GM19467 (cell line): ENCODE measurements around the gene IGSF9.

ENCODE experiments used
- ATAC-seq: cut with Tn5 transposase; IDR thresholded peaks from one replicate; pipeline ENCODE4 v1.9.1; 2021; ENCODE audit warnings: mild to moderate bottlenecking, moderate library complexity; ENCODE audit not compliant: unreplicated experiment

The IGSF9 gene

DNA sequence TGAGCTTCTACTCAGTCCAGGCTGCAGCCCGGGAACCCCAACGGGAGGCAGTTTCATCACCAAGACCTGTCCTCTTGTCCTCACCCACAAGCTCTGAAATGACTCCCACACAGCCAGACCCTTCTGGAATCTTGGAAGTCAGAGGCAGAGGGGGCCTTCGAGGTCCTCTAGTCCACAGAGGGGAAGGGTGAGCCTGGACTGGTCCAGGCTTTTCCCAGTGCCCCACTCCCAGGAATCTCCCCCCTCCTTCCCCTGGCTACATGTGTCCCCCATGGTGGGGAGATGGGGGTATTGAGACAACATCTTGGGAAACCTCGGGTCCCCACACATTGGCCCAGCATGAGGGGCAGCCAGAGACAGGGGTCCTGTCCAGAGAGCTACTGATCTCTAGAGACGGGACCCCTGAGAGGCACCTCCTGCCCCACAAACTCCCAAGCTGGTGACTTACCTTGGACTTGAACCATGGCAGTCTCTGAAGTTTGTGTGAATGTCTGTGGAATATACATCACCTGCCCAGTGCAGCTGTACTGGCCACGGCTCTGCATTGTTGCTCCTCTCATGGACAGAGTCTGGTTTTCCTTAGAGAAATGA is 28.0 kb upstream of the IGSF9 start:
- no peak for ATAC-seq

DNA sequence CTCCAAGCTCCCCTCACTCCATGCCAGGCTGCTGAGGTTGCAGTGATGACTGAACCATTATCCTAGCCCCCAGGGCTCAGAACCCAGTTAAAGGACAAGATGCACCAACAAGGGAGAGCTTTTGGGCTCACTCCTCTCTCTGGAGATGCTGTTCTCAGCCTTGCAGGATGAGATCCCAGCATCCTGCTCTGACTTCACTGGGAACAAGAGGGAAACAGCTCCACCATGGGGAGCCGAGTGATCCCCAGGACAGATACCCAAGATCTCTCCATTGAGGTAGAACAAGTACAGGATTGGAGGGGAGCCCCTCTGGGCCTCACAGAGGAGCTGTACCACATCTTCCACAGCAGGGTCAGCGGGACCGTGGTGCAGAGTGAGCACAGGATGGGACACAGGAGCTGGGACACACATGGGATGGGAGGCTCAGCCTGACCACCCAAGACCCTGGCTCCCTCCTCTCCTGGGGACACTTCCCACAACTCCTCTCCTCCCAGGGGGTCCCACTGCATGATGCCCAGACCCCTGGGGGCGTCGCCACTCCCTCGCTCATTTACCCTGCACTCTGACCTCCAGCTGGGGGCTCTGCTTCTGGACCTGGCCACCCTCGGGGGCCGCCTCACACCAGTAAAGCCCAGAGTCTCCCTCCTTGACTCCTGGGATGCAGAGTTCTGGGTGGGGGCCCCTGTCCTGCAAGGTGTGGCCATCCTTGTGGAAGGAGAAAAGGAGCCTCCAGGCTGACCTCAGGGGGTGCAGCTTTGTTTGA is 27.2 kb upstream of the IGSF9 start:
- no peak for ATAC-seq

DNA sequence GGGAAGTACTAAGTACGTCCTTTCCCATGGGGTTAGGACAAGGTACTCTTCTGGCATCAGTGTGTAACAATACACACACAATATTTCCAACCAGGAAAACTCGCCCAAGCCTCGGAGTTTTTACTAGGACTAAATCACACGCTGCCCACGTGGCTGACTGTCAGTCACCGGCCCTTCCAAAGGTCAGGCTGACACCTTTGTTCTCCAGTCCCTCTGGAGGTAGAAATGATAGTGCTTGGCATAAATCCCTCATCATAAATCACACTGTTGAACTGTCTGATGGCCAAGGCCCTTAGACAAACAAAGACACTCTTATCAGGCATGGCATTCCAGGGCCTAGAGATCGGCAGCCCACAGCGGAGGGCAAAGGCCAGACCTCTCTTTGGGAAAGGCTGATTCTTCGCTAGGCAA is 25.5 kb upstream of the IGSF9 start:
- no peak for ATAC-seq

DNA sequence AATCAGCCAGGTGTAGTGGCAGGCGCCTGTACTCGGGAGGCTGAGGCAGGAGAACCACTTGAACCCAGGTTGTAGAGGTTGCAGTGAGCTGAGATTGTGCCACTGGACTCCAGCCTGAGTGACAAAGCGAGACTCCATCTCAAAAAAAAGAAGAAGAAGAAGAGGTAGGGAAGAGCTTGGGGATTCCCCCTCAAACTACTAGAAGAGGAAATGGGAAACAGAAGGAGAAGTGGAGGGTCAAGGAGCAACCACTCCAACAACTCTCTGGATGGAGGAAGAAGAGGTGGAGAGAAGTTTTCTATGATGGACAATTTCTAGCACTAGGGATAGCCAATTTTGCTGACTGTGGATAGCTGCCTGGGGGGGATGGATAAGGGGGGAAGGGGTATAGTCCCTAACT is 23.5 kb upstream of the IGSF9 start:
- ATAC-seq = no peak

DNA sequence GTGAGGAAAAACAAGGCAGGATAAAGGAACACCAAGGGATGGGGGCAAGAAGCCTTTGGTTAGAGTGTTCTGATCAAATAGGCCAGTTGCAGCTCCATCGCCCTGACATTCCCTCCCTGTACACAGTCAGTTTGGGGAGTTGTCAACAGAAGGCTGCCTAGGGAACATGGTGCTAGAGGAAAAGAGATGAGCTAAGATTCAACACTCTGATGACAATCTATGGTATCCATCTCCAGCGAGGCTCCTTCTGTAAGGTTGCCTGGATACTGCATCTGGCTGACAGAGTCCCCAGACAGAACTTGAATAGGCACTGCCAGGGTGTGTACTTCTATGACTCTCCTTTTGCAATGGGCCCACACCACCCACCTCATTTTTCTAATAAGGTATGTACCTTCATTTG is 19.9 kb upstream of the IGSF9 start:
- no peak for ATAC-seq

DNA sequence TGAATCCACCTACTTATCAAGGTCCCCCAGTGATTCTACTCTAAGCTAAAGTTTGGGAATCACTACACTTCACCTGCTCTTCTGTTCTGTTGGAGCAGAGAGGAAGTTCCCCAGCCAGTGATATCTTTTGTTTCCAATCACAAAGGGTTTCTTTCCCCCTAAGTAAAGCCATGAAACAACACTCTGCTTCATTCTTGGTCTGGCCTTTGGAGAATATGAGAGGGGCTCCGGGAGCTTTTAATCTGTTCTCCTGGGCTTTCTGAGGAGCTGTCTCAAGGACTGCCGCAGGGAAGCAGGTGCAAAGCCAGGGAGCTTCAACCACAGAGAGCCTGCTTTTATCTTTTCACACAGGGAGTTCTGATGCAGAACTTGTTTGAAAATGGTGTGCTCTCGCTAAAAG is 18.7 kb upstream of the IGSF9 start:
- ATAC-seq = no peak

DNA sequence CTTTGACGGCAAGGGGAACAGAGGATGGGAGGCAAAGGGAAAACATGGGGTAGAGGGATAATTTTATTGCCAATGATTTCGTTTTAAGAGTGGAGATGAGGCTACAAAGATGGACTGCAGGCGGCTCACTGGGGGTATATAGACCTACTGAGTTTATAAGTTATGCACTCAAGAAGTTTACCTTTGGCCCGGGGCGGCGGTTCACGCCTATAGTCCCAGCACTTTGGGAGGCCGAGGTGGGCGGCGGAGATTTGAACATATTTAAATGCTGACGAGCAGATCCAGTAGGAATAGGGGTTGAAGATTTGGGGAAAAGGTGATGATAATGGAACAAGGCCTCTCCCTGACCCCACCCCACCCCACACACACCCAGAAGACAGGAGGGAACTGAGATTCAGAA is 16.8 kb upstream of the IGSF9 start:
- no peak for ATAC-seq

DNA sequence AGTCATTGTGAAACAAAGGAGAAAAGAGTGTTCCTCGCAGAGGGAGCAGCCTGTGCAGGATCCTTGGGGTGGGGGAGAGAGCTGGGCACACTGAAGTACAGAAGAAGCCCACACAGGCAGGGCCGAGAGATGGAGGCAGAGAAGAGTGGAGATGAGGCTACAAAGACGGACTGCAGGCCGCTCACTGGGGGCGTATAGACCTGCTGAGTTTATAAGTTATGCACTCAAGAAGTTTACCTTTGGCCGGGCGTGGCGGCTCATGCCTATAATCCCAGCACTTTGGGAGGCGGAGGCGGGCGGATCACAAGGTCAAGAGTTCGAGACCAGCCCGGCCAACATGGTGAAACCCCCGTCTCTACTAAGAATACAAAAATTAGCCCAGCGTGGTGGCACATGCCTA is 16.2 kb upstream of the IGSF9 start:
- no peak for ATAC-seq

DNA sequence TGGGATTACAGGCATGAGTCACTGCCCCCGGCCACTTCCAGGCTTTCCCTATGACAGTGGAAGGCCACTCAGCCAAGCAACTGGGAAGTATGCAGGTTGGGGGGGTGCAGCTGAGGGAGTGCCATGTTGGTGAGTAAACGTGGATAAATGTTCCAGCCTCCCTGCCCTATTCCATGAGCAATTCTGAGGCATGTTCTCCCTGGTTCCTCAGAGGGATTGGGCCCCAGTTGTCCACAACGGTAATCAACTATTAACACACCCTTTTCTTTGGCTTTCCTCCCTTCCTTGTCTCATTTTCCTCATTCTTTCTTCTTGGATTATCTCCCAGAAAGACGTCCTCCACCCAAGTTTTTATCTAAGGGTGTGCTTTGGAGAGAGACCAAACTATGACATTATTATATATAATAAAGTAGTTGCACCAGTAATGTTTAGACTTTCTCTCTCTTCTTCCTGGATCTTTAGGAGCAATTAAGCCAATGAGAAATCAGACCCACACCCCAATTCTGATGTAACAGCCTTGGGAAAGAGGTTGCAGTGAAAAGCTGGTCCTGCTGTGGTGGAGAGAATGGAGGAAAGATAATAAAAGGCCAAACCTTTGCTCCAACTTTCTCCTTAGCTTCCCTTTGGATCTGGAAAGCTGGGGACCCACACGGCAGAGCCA is 15.4 kb upstream of the IGSF9 start:
- ATAC-seq = no peak

DNA sequence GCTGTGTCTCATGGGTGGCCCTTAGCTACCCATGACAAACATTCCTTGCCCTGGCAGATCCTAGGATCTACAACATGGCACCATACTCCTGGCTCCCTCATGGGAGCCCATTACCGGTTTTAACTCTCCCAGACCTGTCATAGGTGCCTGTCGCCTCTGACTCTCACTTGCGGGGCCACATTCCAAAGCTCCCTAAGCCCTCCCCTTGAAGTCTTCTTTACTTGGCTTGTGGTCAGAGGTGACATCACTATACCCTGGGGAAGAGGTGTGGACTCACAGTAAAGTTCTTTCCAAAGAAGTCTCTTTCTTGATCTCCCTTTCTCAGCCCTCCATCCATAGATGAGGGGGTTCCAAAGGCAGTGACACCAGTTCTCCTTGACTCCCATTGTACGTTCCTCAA is 14.0 kb upstream of the IGSF9 start:
- no peak for ATAC-seq

DNA sequence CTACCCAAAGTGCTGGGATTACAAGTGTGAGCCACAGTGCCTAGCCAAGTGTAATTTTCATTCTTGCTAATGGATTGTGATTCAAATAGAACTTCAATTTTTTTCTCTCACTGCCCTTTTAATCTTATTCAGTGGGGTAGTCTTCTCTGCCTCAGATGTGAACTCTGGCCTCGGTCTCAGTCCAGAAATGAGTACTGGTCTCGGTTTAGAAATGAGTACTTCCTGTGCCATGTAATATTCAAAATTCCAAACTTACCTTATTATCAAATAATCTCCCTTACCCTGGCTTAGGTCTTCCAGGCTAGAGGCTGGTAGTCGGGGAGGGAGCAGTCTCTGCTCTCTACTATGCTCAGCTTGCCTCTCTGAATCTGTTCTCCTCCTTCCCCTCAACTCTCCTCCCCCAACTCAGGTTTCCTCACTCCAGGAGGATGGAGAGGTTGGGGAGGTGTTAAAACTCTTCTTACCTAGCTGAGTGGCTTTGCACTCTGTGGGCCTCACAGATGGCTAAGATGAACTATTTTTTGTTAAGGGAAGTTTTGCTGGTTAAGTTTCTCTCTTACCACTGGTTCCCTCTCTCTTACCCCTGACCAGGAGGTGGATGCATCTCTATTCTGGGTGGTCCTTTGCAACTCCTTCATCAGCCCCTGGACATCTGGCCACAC is 13.4 kb upstream of the IGSF9 start:
- no peak for ATAC-seq

DNA sequence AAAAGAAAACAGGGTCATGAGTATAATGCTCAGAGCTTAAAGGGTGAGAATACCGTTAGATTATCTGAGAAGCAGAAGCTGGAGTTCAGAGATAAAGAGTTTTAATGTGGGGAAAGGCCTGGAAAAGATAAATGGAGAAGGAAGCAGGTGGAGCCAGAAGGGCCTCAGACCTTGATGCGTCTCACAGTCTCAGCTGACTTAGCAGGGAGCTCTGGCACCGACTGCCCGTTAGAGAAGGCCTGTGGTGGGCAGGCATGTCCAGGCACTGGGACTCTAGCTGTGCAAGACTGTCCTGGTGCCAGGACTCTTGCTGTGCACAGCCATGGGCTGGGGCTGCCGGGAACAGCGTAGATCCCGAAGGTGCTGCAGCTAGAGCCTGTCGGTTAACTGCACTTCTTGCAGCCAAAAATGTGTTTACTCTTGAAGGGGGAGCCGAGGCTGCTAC is 12.4 kb upstream of the IGSF9 start:
- no peak for ATAC-seq

DNA sequence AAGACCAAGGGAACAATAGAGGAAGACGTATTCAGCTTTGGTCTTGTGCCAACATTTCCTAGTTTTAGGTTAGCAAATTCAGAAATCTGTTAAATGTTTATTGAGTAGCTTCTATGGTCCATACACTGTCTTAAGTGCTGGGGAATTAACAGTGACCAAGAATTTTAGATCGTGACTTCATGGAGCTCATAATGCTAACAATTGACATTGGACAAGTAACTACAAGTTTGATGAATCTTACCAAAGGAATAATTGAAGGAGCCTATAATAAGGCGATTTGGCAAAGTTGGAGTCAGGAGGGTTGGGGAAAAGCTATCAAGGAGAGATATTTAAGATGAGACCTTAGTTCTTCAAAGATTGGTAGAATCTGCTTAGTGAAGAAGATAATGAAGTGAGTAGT is 10.0 kb upstream of the IGSF9 start:
- no peak for ATAC-seq

DNA sequence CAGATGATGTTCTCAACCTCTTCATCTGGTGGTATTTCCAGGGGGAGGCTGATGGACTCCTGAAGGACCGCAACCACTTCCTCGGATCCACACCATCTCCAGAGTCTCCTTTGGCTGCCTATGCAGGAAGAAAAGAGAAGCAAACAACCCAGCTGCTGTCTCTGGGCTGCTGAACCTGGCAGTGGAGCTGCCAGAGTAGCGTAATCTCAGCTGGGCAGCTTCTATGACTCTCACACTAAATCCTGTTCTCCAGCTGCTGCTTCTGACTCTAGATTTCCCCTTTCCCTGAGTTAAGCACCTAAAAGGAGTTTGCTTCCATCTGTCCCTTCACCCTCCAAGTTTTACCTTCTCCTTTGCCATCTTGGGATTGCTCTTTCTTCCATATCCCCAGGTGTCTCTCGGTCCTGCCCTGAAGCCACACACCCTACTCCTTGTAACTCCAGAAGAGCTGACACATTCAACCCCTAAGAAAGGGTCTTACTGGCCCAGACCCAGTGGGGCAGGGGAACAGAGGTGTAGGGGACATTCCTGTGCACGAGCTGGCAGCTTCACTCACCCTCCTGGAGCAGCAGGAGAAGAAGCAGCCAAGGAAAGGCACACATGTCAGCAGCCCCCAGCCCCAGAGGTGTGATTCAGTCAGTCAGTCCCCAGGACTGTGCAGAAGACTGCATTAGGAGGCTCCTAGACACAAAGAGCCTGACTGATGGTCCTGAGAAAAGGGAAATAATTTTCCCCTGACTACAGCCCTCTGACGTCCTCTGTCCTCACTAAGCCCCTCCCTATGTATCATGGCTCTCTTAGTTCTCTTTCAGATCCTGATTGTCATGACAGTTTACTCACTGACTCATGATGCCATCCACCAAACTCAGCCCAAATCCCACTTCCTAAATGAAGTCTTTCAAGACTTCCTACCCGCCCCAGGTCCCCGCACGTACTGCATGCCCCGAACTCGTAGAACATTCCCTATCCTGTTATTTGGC is 8.4 kb upstream of the IGSF9 start, which contains the start of gene SLAMF9:
TSS of gene SLAMF9 (minus strand) at position 702 of the 980 bp plus-strand sequence. CDS start at position 602, 100 bp downstream.
- ATAC-seq = no peak

DNA sequence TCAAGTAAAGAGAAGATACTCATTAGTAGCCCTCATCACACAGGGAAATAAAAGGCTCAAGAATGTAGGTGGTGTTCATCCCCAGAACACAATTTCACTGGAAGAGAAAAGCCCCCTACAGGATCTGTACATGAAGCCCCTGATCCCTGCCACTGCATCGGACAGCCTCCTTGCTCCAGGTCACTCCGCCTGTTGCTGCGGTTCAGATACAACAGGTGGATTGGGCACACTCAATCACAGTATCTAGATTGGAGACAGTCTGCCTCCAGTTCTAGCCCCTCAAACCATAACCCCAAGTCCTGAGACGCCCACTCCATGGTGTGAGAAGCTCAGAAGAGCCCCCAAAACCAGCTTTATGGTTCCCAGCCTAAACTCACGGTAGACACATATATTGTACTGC is 7.5 kb upstream of the IGSF9 start:
- no peak for ATAC-seq

DNA sequence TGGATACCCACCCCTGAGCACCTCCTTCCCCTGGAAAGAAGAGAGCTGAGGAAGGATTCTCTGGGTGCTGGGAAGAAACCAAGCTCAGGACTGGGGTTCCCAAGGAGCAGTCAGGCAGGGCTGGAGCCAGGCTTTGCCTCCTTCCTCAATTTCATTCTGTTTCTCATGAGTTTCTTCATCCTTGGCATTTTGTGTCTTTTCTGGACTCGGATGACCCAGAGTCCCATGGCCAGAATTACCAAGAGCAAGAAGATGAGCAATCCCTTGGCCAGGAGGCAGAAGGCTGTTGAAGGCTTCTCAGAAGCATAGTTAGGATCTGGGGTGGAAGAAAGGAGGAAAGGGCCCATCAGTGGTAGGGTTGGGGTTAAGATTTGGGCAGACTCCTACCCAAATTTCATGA is 6.1 kb upstream of the IGSF9 start:
- ATAC-seq = no peak

DNA sequence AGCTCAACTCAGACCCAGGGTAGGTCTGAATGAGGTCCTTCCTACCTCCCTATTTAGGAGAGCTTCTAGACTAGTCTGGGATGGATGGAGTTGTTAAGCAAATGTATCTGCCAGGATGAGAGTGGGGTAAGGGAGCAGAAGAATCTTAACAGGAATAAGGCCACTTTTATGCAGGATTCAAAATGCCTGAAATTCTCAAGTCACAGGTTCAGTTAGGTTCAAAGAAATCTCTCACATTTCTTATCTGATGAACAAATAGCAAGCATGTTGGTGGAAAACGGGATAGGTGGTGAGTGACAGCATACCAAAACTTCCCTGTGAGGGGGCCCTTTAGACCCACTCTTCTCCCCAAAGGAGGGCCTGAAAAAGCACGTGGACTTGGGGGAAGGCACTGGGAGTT is 5.6 kb upstream of the IGSF9 start:
- no peak for ATAC-seq

DNA sequence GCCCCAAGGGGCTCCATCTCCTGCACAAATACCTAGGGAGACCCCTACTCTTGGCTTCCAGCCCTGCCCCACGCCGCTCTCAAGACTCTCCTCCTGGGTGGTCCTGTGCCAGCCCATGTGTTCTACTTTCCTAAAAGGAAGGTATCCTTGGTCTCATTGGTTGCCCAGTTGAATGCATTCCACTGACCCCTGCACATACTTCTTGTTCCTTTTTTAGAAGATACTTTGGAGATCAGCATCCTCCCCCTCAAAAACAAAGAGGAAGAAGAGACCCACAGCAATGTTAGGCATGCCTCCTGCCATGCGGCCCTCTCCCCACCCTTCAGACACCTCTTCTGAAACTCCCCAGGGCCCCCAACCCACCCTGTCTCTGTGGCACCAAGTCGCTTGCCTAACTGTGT is 4.6 kb upstream of the IGSF9 start:
- ATAC-seq = no peak

DNA sequence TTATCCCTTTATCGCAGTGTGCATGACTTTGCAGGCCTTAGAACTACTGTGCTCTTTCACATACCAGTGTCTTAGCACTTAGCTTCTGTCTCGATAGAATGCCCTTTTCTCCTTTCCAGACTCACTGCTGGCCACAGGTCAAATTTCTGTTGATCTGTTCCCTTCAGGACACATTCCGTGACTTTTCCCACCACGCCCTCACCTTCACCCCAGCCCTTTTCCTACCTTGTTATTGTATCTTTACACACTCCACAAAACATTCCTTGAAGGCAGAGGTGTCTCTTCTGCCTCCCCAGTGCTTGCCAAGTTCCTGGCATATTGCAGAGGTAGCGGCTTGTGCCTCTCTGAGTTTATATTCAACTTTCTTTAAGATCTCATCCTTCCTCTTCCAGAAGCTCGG is 3.7 kb upstream of the IGSF9 start:
- ATAC-seq = no peak

DNA sequence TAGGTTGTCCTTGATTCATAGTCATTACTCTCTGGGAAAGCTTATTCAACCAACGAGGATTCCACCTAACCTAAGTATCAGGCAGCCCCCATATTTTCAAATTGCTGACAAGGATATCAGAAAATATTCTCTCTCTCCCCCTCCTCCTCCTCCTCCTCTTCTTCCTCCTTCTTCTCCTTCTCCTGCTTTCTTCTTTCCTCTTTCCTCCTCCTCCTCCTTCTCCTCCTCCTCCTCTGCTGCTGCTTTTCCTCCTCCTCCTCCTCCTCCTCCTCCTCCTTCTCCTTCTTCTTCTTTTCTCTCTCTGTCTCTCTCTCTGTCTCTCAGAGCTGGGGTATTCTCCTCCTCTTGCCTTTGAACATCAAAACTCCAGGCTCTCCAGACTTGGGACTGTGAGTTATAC is 2.5 kb upstream of the IGSF9 start:
- ATAC-seq = no peak
